HG02885 (cell line): ENCODE measurements around the gene CD14.
"Not testable (repeated sequence)": the region's sequence is repeated elsewhere in the genome, so short reads cannot be mapped to it uniquely, and the experiment has no call there.

ENCODE experiments used
- ATAC-seq: cut with Tn5 transposase; IDR thresholded peaks from one replicate; pipeline ENCODE4 v1.9.1; 2021; ENCODE audit warnings: mild to moderate bottlenecking; ENCODE audit not compliant: unreplicated experiment, poor library complexity

Gene CD14

DNA sequence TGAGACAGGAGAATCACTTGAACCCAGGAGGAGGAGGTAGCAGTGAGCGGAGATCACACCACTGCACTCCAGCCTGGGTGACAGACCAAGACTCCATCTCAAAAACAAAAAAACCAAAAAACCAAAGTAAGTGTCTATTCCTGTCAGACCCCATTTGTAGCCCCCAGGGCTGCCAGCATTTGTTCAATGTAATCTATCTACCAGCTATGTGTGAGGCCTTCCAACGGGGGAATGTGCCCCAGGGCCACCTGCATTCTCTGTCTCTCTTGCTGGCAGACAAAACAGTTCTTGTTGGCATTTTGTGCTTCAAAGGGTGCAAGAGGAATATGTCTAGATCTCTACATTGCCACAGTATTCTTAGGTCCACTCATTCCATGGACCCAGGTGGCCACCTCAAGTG, 34.1 kb downstream of the CD14 start:
- no peak for ATAC-seq

DNA sequence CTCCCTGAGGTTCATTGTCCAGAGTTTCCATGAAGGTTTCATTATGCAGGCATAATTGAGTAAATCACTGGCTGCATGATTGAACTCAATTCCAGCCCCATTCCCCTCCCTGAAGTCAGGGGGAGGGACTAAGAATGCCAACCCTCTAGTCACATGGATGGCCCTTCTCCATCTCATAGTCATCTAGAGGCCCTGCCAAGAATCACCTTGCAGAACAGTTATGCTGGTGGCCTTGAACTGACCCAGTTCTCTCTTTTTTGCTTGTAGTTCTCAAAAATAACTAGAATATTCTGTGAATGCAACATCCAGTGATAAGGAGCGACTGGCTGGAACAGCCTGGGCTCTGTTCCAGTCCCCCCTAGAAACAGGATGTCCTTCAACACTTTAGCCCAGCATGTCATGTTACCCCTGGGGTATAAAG, 36.6 kb downstream of the CD14 start:
- no peak for ATAC-seq

DNA sequence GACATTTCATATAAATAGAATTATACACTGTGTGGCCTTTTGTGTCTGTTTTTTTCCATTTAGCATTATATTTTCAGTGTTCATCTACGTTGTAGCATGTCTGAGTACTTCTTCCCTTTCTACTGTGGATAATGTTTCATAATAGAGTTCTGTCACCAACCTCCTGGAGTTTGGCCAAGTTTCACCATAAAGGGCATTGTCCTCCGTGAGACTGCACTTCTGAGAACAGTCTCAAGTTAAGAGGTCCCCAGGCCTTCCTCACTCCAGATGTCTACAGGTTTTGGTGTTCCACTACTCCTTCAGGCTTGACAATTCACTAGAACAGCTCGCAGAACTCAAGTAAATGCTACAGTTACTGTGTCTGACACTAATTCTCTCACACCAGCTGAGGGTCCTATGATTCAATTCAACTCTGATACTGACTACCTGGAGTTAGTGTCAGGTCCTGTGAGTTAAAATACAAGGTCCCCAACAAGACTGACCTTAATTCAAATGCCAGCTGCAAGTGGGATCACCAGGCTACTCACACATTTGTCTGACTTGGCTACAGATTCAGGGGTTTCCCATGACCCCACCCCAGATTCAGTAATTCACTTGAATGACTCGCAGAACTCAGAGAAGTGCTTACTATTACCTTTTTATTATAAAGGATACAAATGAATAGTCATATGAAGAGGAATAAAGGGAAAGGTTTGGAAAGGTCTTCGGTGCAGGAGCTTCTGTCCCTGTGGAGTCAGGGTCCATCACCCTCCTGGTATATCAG, 37.3 kb downstream of the CD14 start:
- no peak for ATAC-seq

DNA sequence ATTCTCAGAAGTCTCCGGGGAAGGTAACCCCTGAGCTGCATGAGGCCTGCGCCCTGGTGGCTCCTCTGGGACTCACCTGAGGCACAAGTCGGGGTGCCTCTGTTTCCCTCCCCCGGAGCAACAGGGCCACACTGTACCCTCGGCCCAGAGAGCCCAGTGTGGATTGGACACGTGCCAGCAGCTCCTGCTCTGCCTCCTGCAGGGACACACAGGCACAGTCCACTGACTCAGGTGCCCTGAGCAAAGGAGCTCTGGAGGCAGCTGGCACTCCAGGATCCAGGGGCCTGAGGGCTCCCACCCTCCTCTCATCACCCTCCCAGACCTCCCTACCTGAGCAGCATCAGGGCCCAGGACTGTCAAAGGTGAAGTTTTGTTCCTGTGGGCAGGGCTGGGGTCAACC, 38.8 kb downstream of the CD14 start:
- no peak for ATAC-seq

DNA sequence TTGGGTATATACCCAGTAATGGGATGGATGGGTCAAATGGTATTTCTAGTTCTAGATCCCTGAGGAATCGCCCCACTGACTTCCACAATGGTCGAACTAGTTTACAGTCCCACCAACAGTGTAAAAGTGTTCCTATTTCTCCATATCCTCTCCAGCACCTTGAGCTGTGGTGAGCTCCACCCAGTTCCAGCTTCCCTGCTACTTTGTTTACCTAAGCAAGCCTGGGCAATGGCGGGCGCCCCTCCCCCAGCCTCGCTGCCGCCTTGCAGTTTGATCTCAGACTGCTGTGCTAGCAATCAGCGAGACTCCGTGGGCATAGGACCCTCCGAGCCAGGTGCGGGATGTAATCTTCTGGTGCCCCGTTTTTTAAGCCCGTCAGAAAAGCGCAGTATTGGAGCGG, 39.9 kb downstream of the CD14 start:
- not testable (repeated sequence) for ATAC-seq

DNA sequence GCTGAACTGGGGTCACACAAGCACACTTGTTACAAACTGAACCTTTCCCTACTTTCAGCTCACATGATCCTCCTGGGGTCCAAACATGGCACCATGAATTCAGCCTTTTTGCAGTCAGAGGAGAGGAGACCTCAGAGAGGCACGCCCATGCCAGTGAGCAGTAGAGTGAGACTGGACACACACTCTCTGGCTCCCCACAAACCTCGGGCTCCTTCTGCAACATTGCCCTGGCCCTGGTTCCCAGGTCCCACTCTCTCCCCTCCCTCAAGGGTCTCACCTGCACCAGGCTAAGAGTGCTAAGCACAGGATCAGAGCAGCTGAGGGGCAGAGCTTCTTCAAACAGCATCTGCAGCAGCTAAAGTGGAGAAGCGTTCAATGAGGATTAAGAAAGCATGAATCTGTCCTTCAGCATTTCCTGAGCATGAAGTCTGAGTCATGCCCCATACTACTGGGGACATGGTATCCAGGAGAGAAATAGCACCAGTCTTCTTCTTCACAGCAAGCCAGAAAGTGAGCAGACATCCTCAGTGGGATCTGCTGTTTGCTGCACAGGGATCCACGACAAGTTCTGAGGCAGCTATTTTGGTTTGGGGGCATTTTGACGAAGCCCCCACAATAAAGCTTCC, 41.1 kb downstream of the CD14 start:
- no peak for ATAC-seq

DNA sequence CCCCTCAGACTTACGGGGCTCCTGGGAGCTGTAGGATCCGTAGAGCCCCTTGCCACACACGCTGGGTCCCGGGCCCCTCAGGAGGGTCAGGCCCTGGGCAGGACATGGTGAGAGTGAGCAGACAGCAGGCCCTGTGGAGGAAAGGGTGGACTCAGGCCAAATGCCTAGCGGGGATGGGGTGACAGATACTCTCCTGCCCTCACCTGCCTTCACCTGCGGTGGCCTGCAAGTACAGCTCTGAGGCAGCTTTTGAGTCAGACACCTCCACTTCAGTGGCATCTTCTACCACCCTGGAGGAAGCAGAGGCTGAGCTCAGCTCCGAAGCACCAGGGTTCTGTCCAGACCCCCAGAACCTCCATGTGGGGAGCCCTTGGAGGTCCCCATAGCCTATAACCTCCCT, 42.1 kb downstream of the CD14 start:
- ATAC-seq, result no peak

DNA sequence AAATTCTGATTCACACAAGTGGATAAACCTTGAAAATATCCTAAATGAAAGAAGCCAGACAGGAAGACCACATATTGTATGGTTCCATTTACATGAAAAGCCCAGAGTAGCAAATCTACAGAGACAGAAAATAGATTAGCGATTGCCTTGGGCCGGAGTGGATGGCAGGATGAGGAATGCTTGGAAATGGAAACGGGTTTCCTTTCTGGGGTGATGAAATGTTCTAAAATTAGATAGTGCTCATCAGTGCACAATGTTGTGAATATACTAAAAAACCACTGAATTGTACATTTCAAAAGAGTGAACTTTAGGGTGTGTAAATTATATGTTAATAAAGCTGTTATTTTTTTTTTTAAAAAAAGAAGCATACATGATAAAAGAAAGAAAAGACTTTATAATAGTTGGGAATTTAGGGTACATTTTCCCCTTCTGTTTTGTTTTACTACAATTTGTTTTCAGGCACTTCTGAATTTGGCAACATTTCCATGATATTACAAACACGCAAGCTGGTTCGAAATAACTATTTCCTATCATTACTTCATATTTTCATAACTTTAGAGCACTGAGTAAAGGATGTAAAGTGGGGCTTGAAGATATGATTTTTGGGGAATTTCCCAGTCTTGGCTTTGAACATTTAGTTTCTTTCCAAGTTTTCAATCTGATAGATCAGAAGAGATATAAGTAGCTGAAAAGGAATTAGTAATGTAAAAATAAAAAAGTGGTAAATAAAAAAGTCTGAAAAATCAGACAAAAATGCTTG, 44.5 kb downstream of the CD14 start:
- ATAC-seq, result no peak

DNA sequence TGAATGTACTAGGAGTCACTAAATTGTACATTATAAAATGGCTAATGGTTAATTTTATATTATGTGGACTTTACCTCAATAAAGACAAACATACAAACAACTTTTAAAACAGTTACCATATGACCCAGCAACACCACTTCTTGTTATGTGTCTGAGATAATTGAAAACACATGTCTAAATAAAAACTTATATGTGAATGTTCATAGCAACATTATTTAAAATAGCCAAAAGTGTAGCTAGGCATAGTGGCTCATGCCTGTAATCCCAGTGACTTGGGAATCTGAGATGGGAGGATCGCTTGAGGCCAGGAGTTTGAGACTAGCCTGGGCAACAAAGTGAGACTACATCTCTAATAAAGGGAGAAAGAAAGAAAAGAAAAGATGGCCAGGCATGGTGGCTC, 45.5 kb downstream of the CD14 start:
- ATAC-seq, result no peak
